Measurements from ENCODE around the gene LCORL. TPM values are rescaled to one million over a fixed set of nuclear protein-coding genes. Genes with fewer than 3 reads are reported as not detected.

LCORL gene
- total RNA-seq, 1 experiment from 2014 or later = 15.5 TPM

DNA sequence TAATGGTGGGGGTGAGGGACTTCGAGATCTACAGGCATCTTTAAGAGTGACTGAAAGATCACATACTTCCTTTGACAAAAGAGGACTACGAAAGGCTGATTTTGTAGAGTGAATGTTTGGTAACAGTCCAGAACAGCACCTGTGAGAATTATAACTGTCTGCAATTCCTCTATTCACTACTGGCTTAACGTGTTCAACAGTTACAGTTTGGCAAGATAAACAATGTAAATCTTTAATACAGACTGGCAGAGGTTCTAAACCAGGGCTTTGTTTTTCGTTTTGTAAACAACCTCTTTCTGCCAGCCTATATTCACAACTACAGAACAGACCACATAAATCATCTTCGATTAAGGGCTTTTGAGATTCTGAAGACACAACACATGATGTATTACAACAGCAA lies 143.9 kb downstream of the LCORL start:
- no peak overlapping the region for H3K23ac ChIP-seq (ENCODE audit: insufficient read length, low read depth, low read length)
- no CpG with 5 or more reads among the region's 5 CpGs for WGBS (ENCODE audit: extremely low coverage, insufficient read length, low lambda C conversion rate)
- H3K23me2 ChIP-seq (ENCODE audit: insufficient read length, low read depth, low read length, poor library complexity, severe bottlenecking) = no peaks in the 10 kb centered on the region
- TF ChIP-seq, protein P1, sequence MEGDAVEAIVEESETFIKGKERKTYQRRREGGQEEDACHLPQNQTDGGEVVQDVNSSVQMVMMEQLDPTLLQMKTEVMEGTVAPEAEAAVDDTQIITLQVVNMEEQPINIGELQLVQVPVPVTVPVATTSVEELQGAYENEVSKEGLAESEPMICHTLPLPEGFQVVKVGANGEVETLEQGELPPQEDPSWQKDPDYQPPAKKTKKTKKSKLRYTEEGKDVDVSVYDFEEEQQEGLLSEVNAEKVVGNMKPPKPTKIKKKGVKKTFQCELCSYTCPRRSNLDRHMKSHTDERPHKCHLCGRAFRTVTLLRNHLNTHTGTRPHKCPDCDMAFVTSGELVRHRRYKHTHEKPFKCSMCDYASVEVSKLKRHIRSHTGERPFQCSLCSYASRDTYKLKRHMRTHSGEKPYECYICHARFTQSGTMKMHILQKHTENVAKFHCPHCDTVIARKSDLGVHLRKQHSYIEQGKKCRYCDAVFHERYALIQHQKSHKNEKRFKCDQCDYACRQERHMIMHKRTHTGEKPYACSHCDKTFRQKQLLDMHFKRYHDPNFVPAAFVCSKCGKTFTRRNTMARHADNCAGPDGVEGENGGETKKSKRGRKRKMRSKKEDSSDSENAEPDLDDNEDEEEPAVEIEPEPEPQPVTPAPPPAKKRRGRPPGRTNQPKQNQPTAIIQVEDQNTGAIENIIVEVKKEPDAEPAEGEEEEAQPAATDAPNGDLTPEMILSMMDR (conservative IDR thresholded peaks at IDR 0.05) = no peak
- no peaks in the 10 kb centered on the region for H3K79me2 ChIP-seq (ENCODE audit: insufficient read depth, low read length)
- DNase-seq = no peak
- Mint-ChIP-seq H3K9me3 (no peaks in the 10 kb centered on the region), H3K4me1 (no peaks in the 10 kb centered on the region), H3K4me3 (no peak overlapping the region), H3K27ac (no peak overlapping the region; a peak in 1 of 7 replicates), H3K36me3 (ENCODE audit: insufficient read depth in 1 of 3, low read depth in 3 of 3) (peaks cover 0 to 7% (median 0%) of the 10 kb centered on the region in 3 experiments; a peak in 2 of 7 replicates), H3K27me3 (ENCODE audit: low read depth) (no peaks in the 10 kb centered on the region)
- H2BK120ac ChIP-seq (ENCODE audit: low read depth, low read length, poor library complexity, severe bottlenecking) = no peak overlapping the region
- no peaks in the 10 kb centered on the region for H3K27me3 ChIP-seq (ENCODE audit: insufficient read depth, low read length)
- H2BK20ac ChIP-seq (ENCODE audit: low read depth, low read length, poor library complexity, severe bottlenecking) = no peak overlapping the region
- H2AFZ ChIP-seq (ENCODE audit: low read length) = no peak overlapping the region
- no peak overlapping the region for H4K8ac ChIP-seq (replicated peaks; ENCODE audit: insufficient read length, low read depth, low read length)
- no peak overlapping the region for H3K9ac ChIP-seq (ENCODE audit: extremely low read depth, insufficient read length, low read length)
- H3K79me1 ChIP-seq (ENCODE audit: insufficient read depth, low read depth, low read length, poor library complexity, severe bottlenecking) = no peaks in the 10 kb centered on the region
- no peak overlapping the region for H3K56ac ChIP-seq (ENCODE audit: insufficient read length, low read depth, low read length)
- H2BK15ac ChIP-seq (ENCODE audit: low read depth, low read length) = no peak overlapping the region
- no peak overlapping the region for H4K91ac ChIP-seq (ENCODE audit: insufficient read length, low read depth, low read length)
- H4K20me1 ChIP-seq (ENCODE audit: control insufficient read depth, insufficient read depth, insufficient read length) = no peaks in the 10 kb centered on the region
- no peaks in the 10 kb centered on the region for H3K4me1 ChIP-seq (ENCODE audit: insufficient read depth, low read length)
- no peak overlapping the region for H2BK5ac ChIP-seq (ENCODE audit: insufficient read length, low read length)
- H3T11ph ChIP-seq (ENCODE audit: low read length) = no peak overlapping the region
- no peak overlapping the region for H2AK5ac ChIP-seq (ENCODE audit: insufficient read length, low read length)
- no peak overlapping the region for H3K18ac ChIP-seq (ENCODE audit: insufficient read length, low read depth, low read length)
- no peaks in the 10 kb centered on the region for H3K9me3 ChIP-seq (ENCODE audit: control insufficient read depth, low read depth, low read length)
- H2BK12ac ChIP-seq (ENCODE audit: insufficient read length, low read depth, low read length) = no peak overlapping the region
- H3K4ac ChIP-seq (ENCODE audit: low read depth, low read length) = no peak overlapping the region
- no peak overlapping the region for H3K14ac ChIP-seq (ENCODE audit: insufficient read depth, low read length)
- H3K4me2 ChIP-seq (ENCODE audit: insufficient read depth, insufficient read length, low read length) = no peak overlapping the region
- H4K5ac ChIP-seq (ENCODE audit: insufficient read length, low read depth, low read length) = no peak overlapping the region
- H3K27ac ChIP-seq (ENCODE audit: insufficient read length, low read depth, low read length) = no peak overlapping the region

Data from H9 (cell line).